Gastrocnemius medialis (tissue), 4 donors: Measurements from ENCODE around the gene C20orf202. TPM values are rescaled to one million over a fixed set of nuclear protein-coding genes. Genes with fewer than 3 reads are reported as not detected.
A peak's percentile ranks its signal among the peaks of the same experiment; 100 is the strongest.

Experiments
- ATAC-seq, 2 donors: fragments of 150-250 bp; one replicate each; pipeline ENCODE4 v1.9.1; 2016
- DNase-seq, 2 donors: peaks; one replicate each; pipeline ENCODE4 v3.0.0-alpha.2; 2019
- H3K27ac ChIP-seq, 4 donors: fragments of 200-600 bp; sonication (generic); 1 replicate in 1 of 4; 2 replicates in 3 of 4; pipeline ENCODE4 v1.5.1; 2016 to 2018; ENCODE audit warnings: mild to moderate bottlenecking in 2 of 4, moderate library complexity in 1 of 4
- H3K27me3 ChIP-seq, 3 donors: fragments of 200-600 bp; sonication (generic) in 2 of 3; 1 replicate in 1 of 3; 2 replicates in 2 of 3; pipeline versions ENCODE4 v1.5.1 to v1.6.0; 2016 to 2019; ENCODE audit warnings: mild to moderate bottlenecking in 1 of 3, moderate library complexity in 1 of 3
- H3K36me3 ChIP-seq, 2 donors: fragments of 200-600 bp; sonication (generic) in 1 of 2; one replicate each; pipeline ENCODE4 v1.5.1; 2017 to 2018
- H3K4me1 ChIP-seq, 2 donors: fragments of 200-600 bp; sonication (generic) in 1 of 2; one replicate each; pipeline ENCODE4 v1.5.1; 2016 to 2017; ENCODE audit warnings: mild to moderate bottlenecking in 2 of 2
- H3K4me3 ChIP-seq, 4 donors: fragments of 200-600 bp; sonication (generic) in 3 of 4; 1 replicate in 1 of 4; 2 replicates in 3 of 4; pipeline ENCODE4 v1.5.1; 2016 to 2019; ENCODE audit warnings: mild to moderate bottlenecking in 2 of 4
- H3K9me3 ChIP-seq, 3 donors: fragments of 200-600 bp; sonication (generic) in 2 of 3; 1 replicate in 1 of 3; 2 replicates in 2 of 3; pipeline ENCODE4 v1.5.1; 2016 to 2019
- CTCF ChIP-seq, 5 experiments: fragments of 450-650 bp in 3 of 5; fragments of 200-600 bp in 2 of 5; sonication (generic) in 2 of 5; IDR thresholded peaks in 4 of 5; conservative IDR thresholded peaks in 1 of 5; 1 replicate in 4 of 5; 2 replicates in 1 of 5; pipeline ENCODE4 v1.5.1; 2016 to 2019; ENCODE audit warnings: antibody characterized with exemption in 5 of 5, mild to moderate bottlenecking in 3 of 5, moderate library complexity in 3 of 5
- POLR2A ChIP-seq, 2 donors: fragments of 450-650 bp; IDR thresholded peaks; one replicate each; pipeline ENCODE4 v1.6.1; 2017; ENCODE audit warnings: antibody characterized with exemption in 2 of 2, mild to moderate bottlenecking in 2 of 2, moderate library complexity in 2 of 2
- in situ Hi-C, 4 donors: fragments of 200-750 bp; cut with MboI; loops; one replicate each; pipeline versions ENCODE4 v1.15.0 to v1.8.0; 2017; ENCODE audit warnings: low sequenced_read_pairs in 4 of 4
- intact Hi-C: fragments of 100-400 bp; cut with DNase I; formaldehyde crosslinking; loops from one replicate; pipeline ENCODE4 v1.15.1; 2023; ENCODE audit warnings: low total_unique reads
- total RNA-seq, 4 donors: library from RNA; depleted of rRNA; stranded (reverse); fragments of >200 nt; gene quantifications; one replicate each; pipeline versions ENCODE4 v1.1.0 to v1.2.3, GENCODE V29; 2016

Gene C20orf202
- total RNA-seq, 4 donors from 2014 or later, result 0.24 TPM; not detected in 3

GRCh38 chr20:1206366-1207148, 3.3 kb downstream of the C20orf202 start:
- Histone ChIP-seq H3K4me3 (no peak overlapping the region), H3K9me3 (no peaks in the 10 kb centered on the region)

GRCh38 chr20:1207293-1207878, 4.1 kb downstream of the C20orf202 start:
- H3K4me3 ChIP-seq, result no peak overlapping the region
- intact Hi-C loops (no loop called here), in situ Hi-C loops (loop anchor here (10.0 to 25.0 kb wide), 3 partner anchors 245 to 395 kb away; no protein-coding TSS in a partner anchor)
- H3K4me1 ChIP-seq, result no peaks in the 10 kb centered on the region
- no peaks in the 10 kb centered on the region for H3K36me3 ChIP-seq
- H3K27me3 ChIP-seq, result no peaks in the 10 kb centered on the region
- no peak for DNase-seq
- no peaks in the 10 kb centered on the region for H3K9me3 ChIP-seq
- H3K27ac ChIP-seq, result peak overlapping the region in 1 of 4 donors; percentile 25
- no peak for ATAC-seq
- TF ChIP-seq POLR2A (IDR thresholded peaks at IDR 0.05), result no peak
- TF ChIP-seq CTCF (IDR thresholded peaks at IDR 0.05 in 4 of 5, conservative IDR thresholded peaks at IDR 0.05 in 1 of 5), result no peak

More at GRCh38 chr20:1206366-1207148, 3.3 kb downstream of the C20orf202 start:
- Histone ChIP-seq H3K4me1 (no peaks in the 10 kb centered on the region), H3K36me3 (no peaks in the 10 kb centered on the region), H3K27ac (peak overlapping the region in 3 of 4 donors; percentile 14 to 49 (median 25)), H3K27me3 (no peaks in the 10 kb centered on the region)
- in situ Hi-C loops (loop anchor here (10.0 to 25.0 kb wide), 3 partner anchors 244 to 394 kb away; no protein-coding TSS in a partner anchor), intact Hi-C loops (no loop called here)
- no peak for DNase-seq
- no peak for ATAC-seq
- TF ChIP-seq CTCF (IDR thresholded peaks at IDR 0.05 in 4 of 5, conservative IDR thresholded peaks at IDR 0.05 in 1 of 5), result no peak
- no peak for TF ChIP-seq POLR2A (IDR thresholded peaks at IDR 0.05)

- ATAC-seq (no peak), DNase-seq (no peak)
- Histone ChIP-seq H3K4me1 (peaks cover 4 to 6% of the 10 kb centered on the region in 2 donors), H3K9me3 (no peaks in the 10 kb centered on the region), H3K27me3 (peaks cover 0 to 3% (median 0%) of the 10 kb centered on the region in 3 donors), H3K36me3 (no peaks in the 10 kb centered on the region), H3K4me3 (no peak overlapping the region), H3K27ac (no peak overlapping the region)
- in situ Hi-C loops, result loop anchor here (10.0 to 25.0 kb wide), 3 partner anchors 247 to 397 kb away; no protein-coding TSS in a partner anchor
- no peak for TF ChIP-seq CTCF (IDR thresholded peaks at IDR 0.05 in 4 of 5, conservative IDR thresholded peaks at IDR 0.05 in 1 of 5)
- no peak for TF ChIP-seq POLR2A (IDR thresholded peaks at IDR 0.05)
- intact Hi-C loops, result loop anchor here (5.0 kb wide), 1 partner anchor 87 kb away; no protein-coding TSS in a partner anchor
Observed at GRCh38 chr20:1209447-1210387, 6.5 kb downstream of the C20orf202 start.

GRCh38 chr20:1210501-1210900, 7.2 kb downstream of the C20orf202 start:
- Histone ChIP-seq H3K36me3 (no peaks in the 10 kb centered on the region), H3K9me3 (no peaks in the 10 kb centered on the region), H3K4me3 (no peak overlapping the region), H3K27ac (no peak overlapping the region), H3K4me1 (peaks cover 4 to 6% of the 10 kb centered on the region in 2 donors), H3K27me3 (peaks cover 0 to 3% (median 0%) of the 10 kb centered on the region in 3 donors)
- ATAC-seq (no peak), DNase-seq (no peak)
- intact Hi-C loops, result loop anchor here (5.0 kb wide), 1 partner anchor 88 kb away; no protein-coding TSS in a partner anchor
- in situ Hi-C loops, result loop anchor here in 3 of 4 donors (10.0 to 25.0 kb wide), 3 partner anchors 248 to 398 kb away; no protein-coding TSS in a partner anchor
- no peak for TF ChIP-seq CTCF (IDR thresholded peaks at IDR 0.05 in 4 of 5, conservative IDR thresholded peaks at IDR 0.05 in 1 of 5)
- TF ChIP-seq POLR2A (IDR thresholded peaks at IDR 0.05), result no peak
